Spleen (tissue), 11 donors: ENCODE results near the gene ACOXL. TPM values are rescaled to one million over a fixed set of nuclear protein-coding genes. Genes with fewer than 3 reads are reported as not detected.

Experiments
- DNase-seq: peaks from one replicate; pipeline ENCODE4 v3.0.0-alpha.2; 2020
- H3K27ac ChIP-seq, 8 donors: fragments of 200-600 bp; sonication (generic) in 7 of 8; 1 replicate in 4 of 8; 2 replicates in 4 of 8; pipeline versions ENCODE4 v1.5.0 to v1.8.0; 2016 to 2021; ENCODE audit warnings: inconsistent platforms in 4 of 8, mild to moderate bottlenecking in 4 of 8, moderate library complexity in 1 of 8
- H3K27me3 ChIP-seq, 7 donors: fragments of 200-600 bp; sonication (generic) in 6 of 7; replicated peaks in 1 of 7; 1 replicate in 4 of 7; 2 replicates in 3 of 7; pipeline versions ENCODE4 v1.5.0 to v1.8.0; 2016 to 2021; ENCODE audit warnings: inconsistent platforms in 3 of 7, mild to moderate bottlenecking in 1 of 7
- H3K36me3 ChIP-seq, 6 donors: fragments of 200-600 bp; sonication (generic) in 5 of 6; 1 replicate in 4 of 6; 2 replicates in 2 of 6; pipeline versions ENCODE4 v1.5.0 to v1.8.0; 2016 to 2021; ENCODE audit warnings: inconsistent platforms in 2 of 6
- H3K4me1 ChIP-seq, 6 donors: fragments of 200-600 bp; sonication (generic) in 5 of 6; 1 replicate in 3 of 6; 2 replicates in 3 of 6; pipeline versions ENCODE4 v1.5.0 to v1.8.0; 2016 to 2021; ENCODE audit warnings: inconsistent platforms in 3 of 6
- H3K4me3 ChIP-seq, 8 donors: fragments of 200-600 bp; sonication (generic) in 7 of 8; 1 replicate in 4 of 8; 2 replicates in 4 of 8; pipeline versions ENCODE4 v1.5.0 to v1.8.0; 2016 to 2021; ENCODE audit warnings: inconsistent platforms in 4 of 8, mild to moderate bottlenecking in 4 of 8, moderate library complexity in 2 of 8
- H3K9me3 ChIP-seq, 8 donors: fragments of 200-600 bp; sonication (generic) in 7 of 8; 1 replicate in 4 of 8; 2 replicates in 4 of 8; pipeline versions ENCODE4 v1.5.0 to v1.8.0; 2016 to 2021; ENCODE audit warnings: inconsistent platforms in 4 of 8
- POLR2A ChIP-seq, 3 donors: fragments of 450-650 bp; IDR thresholded peaks; one replicate each; pipeline ENCODE4 v1.5.1; 2017; ENCODE audit warnings: antibody characterized with exemption in 3 of 3, mild to moderate bottlenecking in 1 of 3
- POLR2AphosphoS5 ChIP-seq, 3 donors: sonication (generic); formaldehyde crosslinking; IDR thresholded peaks; one replicate each; pipeline ENCODE4 v1.5.1; 2017; ENCODE audit warnings: antibody characterized with exemption in 3 of 3
- WGBS, 5 donors: extraction: QIAGEN DNeasy Blood & Tissue Kit in 3 of 5; methylation state at CpG; one replicate each; pipeline versions ENCODE4 v1.1.5 to v1.1.7; 2013 to 2018; 5-methylcytosine and 5-hydroxymethylcytosine counted together
- intact Hi-C: fragments of 100-400 bp; cut with DNase I; formaldehyde crosslinking; loops from one replicate; pipeline ENCODE4 v1.15.0; 2023; ENCODE audit warnings: low total_unique reads
- polyA plus RNA-seq, 3 donors: library from polyadenylated mRNA; stranded (reverse); fragments of 200-250 nt; gene quantifications; one replicate each; pipeline ENCODE4 v1.2.1, GENCODE V29; 2013
- total RNA-seq, 7 donors: library from RNA; depleted of rRNA in 3 of 7; stranded (reverse); fragments of >200 nt in 3 of 7; fragmentation: NEBNext Ultra II Directional in 4 of 7; extraction: Animal tissue kit (Norgen Biotek cat#: 25700) in 4 of 7; gene quantifications; one replicate each; pipeline versions ENCODE4 v1.1.0 to v1.2.1, GENCODE V29; 2016 to 2021
- TF ChIP-seq, protein P1 (sequence below), 11 experiments: fragments of 200-600 bp in 7 of 11; fragments of 450-650 bp in 4 of 11; sonication (generic) in 4 of 11; IDR thresholded peaks in 8 of 11; conservative IDR thresholded peaks in 3 of 11; 1 replicate in 7 of 11; 2 replicates in 4 of 11; pipeline versions ENCODE4 v1.4.0 to v1.8.0; 2016 to 2021; ENCODE audit warnings: antibody characterized with exemption in 11 of 11, inconsistent platforms in 4 of 11, mild to moderate bottlenecking in 1 of 11
- donor health status: healthy with polysubstance abuse.
- donor health status: DM: no; HTN: no; CAD: no; lungs with moderate emphysema.
- donor health status: DM: no; HTN: no; CAD: no.
- donor health status: Bipolar disorder and iron deficiency.
- donor health status: healthy.
- donor health status: DM: no; HTN: no; CAD: no.
- donor health status: DM: yes; HTN: yes; CAD: no.

ACOXL gene
- total and polyA plus RNA-seq, 10 donors: 0.04 to 1.0 (median 0.66) TPM

DNA sequence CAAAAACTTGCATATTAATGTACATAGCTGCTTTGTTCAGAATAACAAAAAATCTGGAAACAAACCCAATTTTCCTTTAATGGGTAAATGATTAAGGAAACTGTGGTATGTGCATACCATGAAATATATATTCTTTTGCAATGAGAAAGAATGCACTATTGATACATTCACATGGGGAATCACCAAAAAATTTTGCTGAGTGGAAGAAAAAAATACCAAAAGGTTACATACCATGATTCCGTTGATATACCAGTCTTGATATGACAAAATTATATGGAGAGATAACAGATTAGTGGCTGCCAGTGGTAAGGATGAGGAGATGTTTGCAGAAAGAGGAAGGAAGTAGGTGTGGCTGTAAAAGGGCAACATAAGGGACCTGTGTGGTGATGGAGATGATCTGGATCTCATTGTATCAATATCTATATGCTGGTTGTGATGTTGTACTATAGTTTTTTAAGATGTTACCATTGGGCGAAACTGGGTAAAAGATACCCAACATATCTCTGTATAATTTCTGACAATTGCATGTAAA, 333.8 kb downstream of the ACOXL start:
- H3K4me1 ChIP-seq: peaks cover 0 to 12% (median 0%) of the 10 kb centered on the region in 6 donors
- H3K4me3 ChIP-seq: no peak overlapping the region
- no peaks in the 10 kb centered on the region for H3K36me3 ChIP-seq
- peaks cover 0 to 5% (median 2%) of the 10 kb centered on the region in 8 donors for H3K9me3 ChIP-seq
- TF ChIP-seq POLR2AphosphoS5 (IDR thresholded peaks at IDR 0.05): no peak
- TF ChIP-seq, protein P1, sequence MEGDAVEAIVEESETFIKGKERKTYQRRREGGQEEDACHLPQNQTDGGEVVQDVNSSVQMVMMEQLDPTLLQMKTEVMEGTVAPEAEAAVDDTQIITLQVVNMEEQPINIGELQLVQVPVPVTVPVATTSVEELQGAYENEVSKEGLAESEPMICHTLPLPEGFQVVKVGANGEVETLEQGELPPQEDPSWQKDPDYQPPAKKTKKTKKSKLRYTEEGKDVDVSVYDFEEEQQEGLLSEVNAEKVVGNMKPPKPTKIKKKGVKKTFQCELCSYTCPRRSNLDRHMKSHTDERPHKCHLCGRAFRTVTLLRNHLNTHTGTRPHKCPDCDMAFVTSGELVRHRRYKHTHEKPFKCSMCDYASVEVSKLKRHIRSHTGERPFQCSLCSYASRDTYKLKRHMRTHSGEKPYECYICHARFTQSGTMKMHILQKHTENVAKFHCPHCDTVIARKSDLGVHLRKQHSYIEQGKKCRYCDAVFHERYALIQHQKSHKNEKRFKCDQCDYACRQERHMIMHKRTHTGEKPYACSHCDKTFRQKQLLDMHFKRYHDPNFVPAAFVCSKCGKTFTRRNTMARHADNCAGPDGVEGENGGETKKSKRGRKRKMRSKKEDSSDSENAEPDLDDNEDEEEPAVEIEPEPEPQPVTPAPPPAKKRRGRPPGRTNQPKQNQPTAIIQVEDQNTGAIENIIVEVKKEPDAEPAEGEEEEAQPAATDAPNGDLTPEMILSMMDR (IDR thresholded peaks at IDR 0.05 in 8 of 11, conservative IDR thresholded peaks at IDR 0.05 in 3 of 11): no peak
- TF ChIP-seq POLR2A (IDR thresholded peaks at IDR 0.05): no peak
- no peak for DNase-seq
- intact Hi-C loops: no loop called here
- H3K27me3 ChIP-seq: no peaks in the 10 kb centered on the region
- 70 to 78% (median 73%) methylated on average over 2 of the region's 2 CpGs for WGBS, 5 donors
- no peak overlapping the region for H3K27ac ChIP-seq

DNA sequence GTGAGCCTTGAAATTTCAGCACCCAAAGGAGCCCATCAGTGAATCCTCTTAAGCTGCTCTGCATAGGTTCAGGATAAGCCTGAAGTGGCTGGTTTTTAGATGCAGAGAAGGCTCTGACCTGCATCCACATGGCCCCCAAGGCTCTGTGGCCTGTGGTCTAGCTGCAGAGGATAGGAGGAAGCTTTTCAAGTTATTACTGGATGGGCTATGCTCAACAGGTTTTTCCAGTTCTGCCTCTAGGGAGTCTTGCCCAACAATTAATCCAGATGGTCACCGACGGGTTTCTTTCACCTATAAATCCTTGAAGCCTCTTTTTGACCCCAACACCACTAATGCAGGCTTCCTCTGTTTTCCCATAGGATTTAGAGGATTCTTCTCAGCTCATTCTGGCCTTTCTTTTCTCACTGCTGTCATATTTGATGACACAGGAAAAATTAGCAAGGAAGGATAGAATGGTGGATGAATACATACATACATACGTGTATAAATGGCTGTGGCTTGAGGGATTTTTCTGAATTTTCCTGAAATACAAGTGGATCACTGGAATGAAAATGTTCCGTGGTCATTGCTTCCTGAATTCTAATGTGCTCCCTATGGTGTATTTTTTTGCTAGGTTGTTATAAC, 336.2 kb downstream of the ACOXL start:
- no peak for DNase-seq
- intact Hi-C loops: no loop called here
- H3K9me3 ChIP-seq: peaks cover 0 to 2% (median 0%) of the 10 kb centered on the region in 8 donors
- H3K27me3 ChIP-seq: no peaks in the 10 kb centered on the region
- 66 to 76% (median 71%) methylated on average over 4 of the region's 4 CpGs for WGBS, 5 donors
- no peak overlapping the region for H3K27ac ChIP-seq
- no peak overlapping the region for H3K4me3 ChIP-seq
- H3K36me3 ChIP-seq: no peaks in the 10 kb centered on the region
- H3K4me1 ChIP-seq: peaks cover 0 to 20% (median 5%) of the 10 kb centered on the region in 6 donors
- TF ChIP-seq, protein P1 (IDR thresholded peaks at IDR 0.05 in 8 of 11, conservative IDR thresholded peaks at IDR 0.05 in 3 of 11): no peak
- TF ChIP-seq POLR2AphosphoS5 (IDR thresholded peaks at IDR 0.05): no peak
- TF ChIP-seq POLR2A (IDR thresholded peaks at IDR 0.05): no peak

DNA sequence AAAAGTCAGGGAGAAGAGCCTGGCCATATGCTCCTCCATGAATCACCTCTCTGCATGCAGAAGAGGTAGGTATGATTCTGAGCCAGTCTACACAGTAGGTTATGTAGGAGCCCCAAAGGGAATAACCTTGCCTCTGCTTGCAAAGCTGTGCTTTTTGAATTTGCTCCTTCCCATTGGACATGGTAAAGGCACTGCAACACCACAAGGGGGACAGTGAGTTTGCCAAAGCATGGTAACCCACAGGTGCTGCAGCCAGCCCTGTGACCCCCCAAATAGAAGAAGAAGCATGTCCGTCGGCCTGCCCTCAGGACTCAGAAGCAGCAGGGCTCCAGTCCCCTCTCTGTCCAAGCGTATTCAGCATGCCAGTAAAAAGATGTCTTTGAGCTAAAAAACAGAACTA, 337.3 kb downstream of the ACOXL start:
- Histone ChIP-seq H3K4me3 (no peak overlapping the region), H3K27me3 (no peaks in the 10 kb centered on the region), H3K36me3 (no peaks in the 10 kb centered on the region), H3K27ac (no peak overlapping the region), H3K4me1 (peaks cover 0 to 20% (median 5%) of the 10 kb centered on the region in 6 donors), H3K9me3 (peaks cover 0 to 13% (median 9%) of the 10 kb centered on the region in 8 donors)
- no peak for TF ChIP-seq POLR2AphosphoS5 (IDR thresholded peaks at IDR 0.05)
- TF ChIP-seq, protein P1 (IDR thresholded peaks at IDR 0.05 in 8 of 11, conservative IDR thresholded peaks at IDR 0.05 in 3 of 11): peak in 1 of 11 experiments; percentile 6
- no peak for TF ChIP-seq POLR2A (IDR thresholded peaks at IDR 0.05)
- no peak for DNase-seq
- intact Hi-C loops: no loop called here
- 82 to 98% (median 93%) methylated on average over 3 of the region's 3 CpGs for whole genome bisulfite sequencing, 5 donors

DNA sequence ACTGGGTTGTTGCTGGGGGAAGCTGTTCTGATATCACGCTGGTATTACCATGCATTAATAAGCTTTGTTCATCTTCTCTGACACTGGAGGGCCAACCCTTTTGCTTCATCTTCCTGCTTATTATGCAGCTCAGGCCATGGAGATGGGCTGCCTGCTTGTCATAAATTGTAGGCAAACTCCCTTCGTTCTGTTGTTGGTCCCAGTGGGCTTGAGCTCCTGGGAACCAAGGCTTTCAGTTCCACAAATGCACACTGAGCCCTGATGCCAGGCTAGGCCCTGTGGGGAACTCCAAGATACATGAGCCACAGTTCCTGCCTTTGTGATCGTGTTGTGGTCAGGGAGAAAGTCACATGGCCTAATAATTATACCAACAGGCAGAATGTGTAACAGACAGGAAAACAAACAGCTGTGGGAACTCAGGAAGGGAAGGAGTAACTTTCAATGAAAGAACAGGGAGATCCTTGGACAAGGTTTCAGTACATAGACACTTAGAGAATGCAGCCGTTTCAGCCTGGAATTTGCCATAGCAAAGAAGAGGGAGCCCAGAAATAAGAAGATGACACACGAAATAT, 339.3 kb downstream of the ACOXL start:
- no peak for DNase-seq
- 34 to 49% (median 44%) methylated on average over 5 of the region's 5 CpGs for WGBS, 5 donors
- Histone ChIP-seq H3K4me3 (no peak overlapping the region), H3K4me1 (peaks cover 0 to 14% (median 5%) of the 10 kb centered on the region in 6 donors), H3K9me3 (peaks cover 0 to 30% (median 24%) of the 10 kb centered on the region in 8 donors), H3K27ac (peak overlapping the region in 6 of 8 donors; percentile 34 to 54 (median 46)), H3K36me3 (no peaks in the 10 kb centered on the region), H3K27me3 (no peaks in the 10 kb centered on the region)
- TF ChIP-seq POLR2AphosphoS5 (IDR thresholded peaks at IDR 0.05) (peak in 1 of 3 donors; percentile 19), POLR2A (IDR thresholded peaks at IDR 0.05) (no peak)
- intact Hi-C loops: no loop called here
